Chondrocyte (in vitro differentiated cells): ENCODE data around the gene MAP2K6. TPM values are rescaled to one million over a fixed set of nuclear protein-coding genes. Genes with fewer than 3 reads are reported as not detected.

ENCODE experiments used
- DNase-seq: peaks from one replicate; pipeline ENCODE4 v3.0.0; 2021; ENCODE audit warnings: mixed read lengths, low spot score
- H3K27ac Mint-ChIP-seq: one replicate; pipeline ENCODE4 v1.8.0; 2021; ENCODE audit warnings: mild to moderate bottlenecking, moderate library complexity, mixed read lengths; ENCODE audit not compliant: unreplicated experiment
- H3K27me3 Mint-ChIP-seq: 2 replicates; pipeline ENCODE4 v1.8.0; 2021; ENCODE audit warnings: low read depth, mixed read lengths
- H3K36me3 Mint-ChIP-seq: 2 replicates; pipeline ENCODE4 v1.8.0; 2021; ENCODE audit warnings: low read depth, mixed read lengths
- H3K4me1 Mint-ChIP-seq: 2 replicates; pipeline ENCODE4 v1.8.0; 2021; ENCODE audit warnings: low read depth, mild to moderate bottlenecking, mixed read lengths
- H3K4me3 Mint-ChIP-seq: one replicate; pipeline ENCODE4 v1.8.0; 2021; ENCODE audit warnings: mild to moderate bottlenecking, moderate library complexity, mixed read lengths; ENCODE audit not compliant: unreplicated experiment
- H3K9me3 Mint-ChIP-seq: 2 replicates; pipeline ENCODE4 v1.8.0; 2021; ENCODE audit warnings: low read depth, mixed read lengths
- total RNA-seq: library from RNA; stranded (reverse); gene quantifications from 3 replicates; pipeline ENCODE4 v1.2.1, GENCODE V29; 2021
- TF ChIP-seq, protein P1 (sequence below): fragments of 200-600 bp; sonication (generic); IDR thresholded peaks from 2 replicates; pipeline ENCODE4 v1.5.0; 2021; ENCODE audit warnings: antibody characterized with exemption, mild to moderate bottlenecking, moderate library complexity

Gene MAP2K6
- total RNA-seq, 1 donor from 2014 or later, result 0.75 TPM

DNA sequence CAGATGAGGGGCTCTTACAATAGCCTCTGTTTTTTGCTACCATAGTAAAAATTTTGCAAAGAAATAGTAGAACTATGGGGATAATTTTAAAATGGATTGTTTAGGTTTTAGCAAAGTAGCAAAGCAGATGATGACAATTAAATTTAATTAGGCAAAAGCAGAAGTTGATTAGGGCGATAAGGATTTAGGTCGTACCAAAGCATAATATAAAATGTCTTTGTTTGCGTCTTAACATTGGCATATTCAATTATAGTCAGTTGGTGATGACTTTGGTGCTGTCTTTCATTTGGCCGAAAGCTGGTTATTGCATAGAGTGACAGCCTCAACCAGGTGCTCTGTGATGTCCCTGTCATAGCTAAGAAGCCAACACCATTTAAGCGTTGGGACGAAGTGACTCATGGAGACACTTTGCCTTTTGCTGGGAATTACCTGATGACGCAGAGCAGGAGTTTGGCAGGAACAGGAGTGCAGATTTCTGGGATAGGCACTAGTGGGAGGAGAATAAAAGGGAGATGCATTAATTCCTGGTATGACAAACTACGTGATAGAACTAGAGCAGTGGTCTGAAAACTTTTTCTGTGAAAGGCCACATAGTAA is 38.3 kb downstream of the MAP2K6 start:
- no peaks in the 10 kb centered on the region for H3K36me3 Mint-ChIP-seq
- no peak for DNase-seq
- no peak overlapping the region for H3K4me3 Mint-ChIP-seq
- peaks cover 17% of the 10 kb centered on the region for H3K4me1 Mint-ChIP-seq
- no peaks in the 10 kb centered on the region for H3K27me3 Mint-ChIP-seq
- TF ChIP-seq, protein P1, sequence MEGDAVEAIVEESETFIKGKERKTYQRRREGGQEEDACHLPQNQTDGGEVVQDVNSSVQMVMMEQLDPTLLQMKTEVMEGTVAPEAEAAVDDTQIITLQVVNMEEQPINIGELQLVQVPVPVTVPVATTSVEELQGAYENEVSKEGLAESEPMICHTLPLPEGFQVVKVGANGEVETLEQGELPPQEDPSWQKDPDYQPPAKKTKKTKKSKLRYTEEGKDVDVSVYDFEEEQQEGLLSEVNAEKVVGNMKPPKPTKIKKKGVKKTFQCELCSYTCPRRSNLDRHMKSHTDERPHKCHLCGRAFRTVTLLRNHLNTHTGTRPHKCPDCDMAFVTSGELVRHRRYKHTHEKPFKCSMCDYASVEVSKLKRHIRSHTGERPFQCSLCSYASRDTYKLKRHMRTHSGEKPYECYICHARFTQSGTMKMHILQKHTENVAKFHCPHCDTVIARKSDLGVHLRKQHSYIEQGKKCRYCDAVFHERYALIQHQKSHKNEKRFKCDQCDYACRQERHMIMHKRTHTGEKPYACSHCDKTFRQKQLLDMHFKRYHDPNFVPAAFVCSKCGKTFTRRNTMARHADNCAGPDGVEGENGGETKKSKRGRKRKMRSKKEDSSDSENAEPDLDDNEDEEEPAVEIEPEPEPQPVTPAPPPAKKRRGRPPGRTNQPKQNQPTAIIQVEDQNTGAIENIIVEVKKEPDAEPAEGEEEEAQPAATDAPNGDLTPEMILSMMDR, result no peak
- peaks cover 3% of the 10 kb centered on the region for H3K9me3 Mint-ChIP-seq
- H3K27ac Mint-ChIP-seq, result no peak overlapping the region

DNA sequence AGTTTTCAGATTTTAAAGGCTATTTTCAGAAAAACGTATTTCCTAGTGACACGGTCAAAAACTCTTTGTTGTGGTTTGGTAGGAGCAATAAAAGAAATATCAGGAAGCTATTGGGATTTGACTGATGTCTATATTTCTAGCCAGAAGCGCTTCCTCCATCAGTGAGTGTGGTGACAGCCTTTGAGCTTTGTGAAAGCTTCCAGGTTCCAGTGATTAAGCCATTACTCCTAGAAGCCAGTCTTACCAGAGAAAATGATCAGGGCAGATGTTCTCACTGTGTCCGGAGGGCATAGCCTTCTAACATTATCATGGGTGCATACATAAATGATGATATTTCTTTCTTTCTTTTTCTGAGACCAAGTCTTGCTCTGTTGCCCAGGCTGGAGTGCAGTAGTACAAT is 39.6 kb downstream of the MAP2K6 start:
- TF ChIP-seq, protein P1, result no peak
- peaks cover 9% of the 10 kb centered on the region for H3K4me1 Mint-ChIP-seq

DNA sequence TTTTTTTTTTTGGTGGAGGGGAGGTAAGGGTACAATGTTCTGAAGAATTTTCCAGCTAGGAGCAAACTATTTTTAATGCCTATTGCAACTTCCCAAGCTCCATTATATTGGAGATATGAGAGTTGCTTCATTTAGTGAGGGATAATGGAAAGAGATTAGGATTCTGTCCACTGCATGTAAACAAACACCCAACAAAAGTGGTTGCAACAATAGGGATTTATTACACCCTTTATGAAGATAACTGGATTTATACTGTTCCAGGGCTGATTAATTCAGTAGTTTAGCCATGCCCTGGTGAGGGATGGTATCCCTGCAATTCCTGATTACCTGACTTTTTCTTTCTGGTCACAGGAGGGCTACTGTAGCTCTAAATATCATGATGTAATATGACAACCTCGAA is 40.5 kb downstream of the MAP2K6 start:
- Mint-ChIP-seq H3K27me3 (no peaks in the 10 kb centered on the region), H3K4me3 (no peak overlapping the region), H3K27ac (no peak overlapping the region), H3K4me1 (peaks cover 9% of the 10 kb centered on the region), H3K36me3 (no peaks in the 10 kb centered on the region), H3K9me3 (peaks cover 3% of the 10 kb centered on the region)
- TF ChIP-seq, protein P1, result no peak
- no peak for DNase-seq

More for the DNA sequence above, 39.6 kb downstream of the MAP2K6 start:
- Mint-ChIP-seq H3K27ac (no peak overlapping the region), H3K27me3 (no peaks in the 10 kb centered on the region), H3K9me3 (peaks cover 3% of the 10 kb centered on the region), H3K36me3 (no peaks in the 10 kb centered on the region), H3K4me3 (no peak overlapping the region)
- no peak for DNase-seq

DNA sequence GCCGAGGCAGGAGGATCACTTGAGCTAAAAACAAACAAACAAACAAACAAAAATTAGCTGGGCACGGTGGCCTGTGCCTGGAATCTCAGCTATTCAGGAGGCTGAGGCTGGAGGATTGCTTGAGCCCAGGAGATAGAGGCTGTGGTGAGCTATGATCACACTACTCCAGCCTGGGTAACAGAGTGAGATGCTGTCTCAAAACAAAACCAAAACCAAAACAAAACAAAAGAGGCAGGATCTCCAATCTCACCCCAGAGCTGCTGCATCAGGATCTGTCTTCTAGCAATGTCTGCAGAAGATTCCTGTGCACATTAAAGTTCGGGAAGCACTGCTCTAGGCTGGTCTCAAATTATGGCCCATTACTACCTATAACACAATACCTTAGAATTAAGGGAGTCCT is 43.1 kb downstream of the MAP2K6 start:
- Mint-ChIP-seq H3K27me3 (no peaks in the 10 kb centered on the region), H3K4me1 (no peaks in the 10 kb centered on the region), H3K36me3 (no peaks in the 10 kb centered on the region), H3K4me3 (no peak overlapping the region), H3K27ac (no peak overlapping the region), H3K9me3 (no peaks in the 10 kb centered on the region)
- no peak for DNase-seq
- TF ChIP-seq, protein P1, result no peak

DNA sequence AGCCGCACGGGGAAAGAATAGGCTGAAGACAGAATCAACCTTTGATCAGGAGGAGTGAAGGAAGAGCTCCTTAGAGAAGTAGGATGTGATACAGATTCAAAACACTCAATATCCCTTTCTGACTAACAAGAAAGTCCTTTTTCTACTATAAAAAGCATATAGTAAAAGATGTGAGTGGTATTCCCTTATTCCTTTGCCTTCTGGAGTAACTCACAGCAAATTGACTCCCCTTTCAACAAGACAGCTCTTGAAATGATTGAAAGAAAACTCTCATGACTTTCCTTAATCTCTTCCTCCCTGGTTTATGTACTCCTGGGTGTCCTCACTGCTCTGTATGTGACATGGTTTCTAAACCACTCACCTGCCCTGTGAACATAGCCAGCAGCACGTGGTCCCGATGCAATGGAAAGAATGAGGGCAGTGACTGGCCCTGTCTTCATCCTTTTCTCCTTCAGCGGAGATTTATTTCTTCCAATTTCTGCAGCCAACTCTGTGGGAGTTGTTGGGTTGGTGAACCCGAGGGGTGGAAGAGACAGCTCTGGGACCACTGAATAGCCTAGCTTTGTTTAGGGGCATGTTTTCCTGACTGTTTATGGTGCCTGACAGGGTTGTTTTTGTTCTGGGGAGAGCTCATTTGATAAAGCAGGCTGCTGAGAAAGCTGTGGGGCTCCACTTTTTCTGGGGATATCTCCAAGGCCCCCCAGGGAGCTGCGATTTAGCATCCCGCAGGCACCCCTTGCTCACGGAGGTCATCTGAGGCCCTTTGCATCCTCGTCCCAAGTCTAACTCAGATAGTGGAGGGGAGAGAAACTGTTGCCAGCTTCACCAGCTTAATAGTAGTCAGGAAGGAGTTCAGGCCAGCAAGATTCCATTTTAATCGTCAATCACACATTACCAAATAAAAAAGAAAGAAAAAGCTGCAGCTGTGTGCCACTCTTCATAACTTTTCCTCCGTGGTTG is 46.7 kb downstream of the MAP2K6 start:
- Mint-ChIP-seq H3K36me3 (no peaks in the 10 kb centered on the region), H3K4me1 (no peaks in the 10 kb centered on the region), H3K4me3 (no peak overlapping the region), H3K27me3 (no peaks in the 10 kb centered on the region), H3K9me3 (no peaks in the 10 kb centered on the region), H3K27ac (no peak overlapping the region)
- TF ChIP-seq, protein P1, result no peak
- DNase-seq, result no peak
